NCI-H2081 treated with DMSO at 0.1 percent for 48 hours (cell line): ENCODE measurements around the gene NOL12.
"Not testable (repeated sequence)": the region's sequence is repeated elsewhere in the genome, so short reads cannot be mapped to it uniquely, and the experiment has no call there.

Source experiments
- DNase-seq: peaks from one replicate; lab custom pipeline; 2025; lab: John Stamatoyannopoulos, UW

The NOL12 gene

DNA sequence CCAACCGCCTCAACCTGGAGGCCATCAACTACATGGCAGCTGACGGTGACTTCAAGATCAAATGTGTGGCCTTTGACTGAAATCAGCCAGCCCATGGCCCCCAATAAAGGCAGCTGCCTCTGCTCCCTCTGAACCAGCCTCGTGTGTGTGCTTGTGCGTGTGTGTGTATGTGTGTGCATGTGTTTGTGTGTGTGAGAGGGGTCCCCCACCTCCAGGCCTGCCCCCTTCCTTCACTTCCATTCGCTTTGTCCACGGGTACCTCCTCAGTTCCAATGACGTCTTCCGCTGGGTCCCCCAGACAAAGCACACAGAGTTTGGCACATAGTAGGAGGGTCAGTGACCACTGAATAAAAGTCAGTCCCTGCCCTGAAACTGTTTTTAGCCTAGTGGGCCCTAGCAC, 6.5 kb upstream of the NOL12 start:
- DNase-seq, result no peak

- DNase-seq, result no peak
Observed at GRCh38 chr22:37680191-37680851, 5.8 kb upstream of the NOL12 start.

DNA sequence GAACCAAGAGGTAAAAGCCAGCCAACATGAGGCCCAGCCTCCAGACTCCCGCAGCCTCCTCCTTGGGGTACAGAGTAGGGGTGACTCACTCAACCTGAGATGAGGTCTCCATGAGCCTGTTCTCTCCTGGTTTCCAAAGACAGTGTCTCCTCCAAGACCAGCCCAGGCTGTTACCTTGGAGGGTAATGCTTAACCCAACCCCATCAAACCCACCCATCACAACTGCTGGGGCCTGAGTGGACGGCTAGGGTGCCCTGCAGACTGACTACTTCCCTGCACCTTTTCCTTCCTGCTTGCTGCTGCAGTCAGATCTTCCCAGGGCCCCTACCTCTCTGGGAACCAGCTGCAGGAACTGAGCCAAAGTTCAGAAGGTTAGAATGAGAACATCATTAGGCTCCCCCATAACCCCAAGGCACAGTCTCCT, 5.1 kb upstream of the NOL12 start:
- DNase-seq, result no peak

DNA sequence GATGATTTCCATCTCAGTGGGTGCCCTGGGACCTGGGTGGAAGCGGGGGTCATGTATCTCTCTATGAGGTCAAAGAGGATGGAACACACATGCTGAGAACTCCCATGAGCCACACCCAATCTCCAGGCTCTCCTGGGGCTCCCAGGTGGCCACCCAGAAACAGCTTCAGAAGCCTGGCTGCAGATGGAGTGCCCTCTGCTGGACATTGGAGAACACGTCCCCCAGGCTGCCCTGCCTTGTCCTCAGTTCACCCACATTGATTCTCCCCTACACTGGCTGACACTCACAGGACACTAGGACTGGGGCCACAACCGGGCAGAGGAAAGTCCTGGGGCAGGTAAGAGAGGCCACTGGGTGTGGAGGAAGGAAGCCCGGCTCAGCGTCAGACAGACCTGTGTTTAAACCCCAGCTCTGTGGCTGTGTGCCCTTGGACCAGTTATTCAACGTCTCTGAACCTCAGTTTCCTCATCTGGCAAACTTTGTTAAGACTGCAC, 4.5 kb upstream of the NOL12 start:
- no peak for DNase-seq

DNA sequence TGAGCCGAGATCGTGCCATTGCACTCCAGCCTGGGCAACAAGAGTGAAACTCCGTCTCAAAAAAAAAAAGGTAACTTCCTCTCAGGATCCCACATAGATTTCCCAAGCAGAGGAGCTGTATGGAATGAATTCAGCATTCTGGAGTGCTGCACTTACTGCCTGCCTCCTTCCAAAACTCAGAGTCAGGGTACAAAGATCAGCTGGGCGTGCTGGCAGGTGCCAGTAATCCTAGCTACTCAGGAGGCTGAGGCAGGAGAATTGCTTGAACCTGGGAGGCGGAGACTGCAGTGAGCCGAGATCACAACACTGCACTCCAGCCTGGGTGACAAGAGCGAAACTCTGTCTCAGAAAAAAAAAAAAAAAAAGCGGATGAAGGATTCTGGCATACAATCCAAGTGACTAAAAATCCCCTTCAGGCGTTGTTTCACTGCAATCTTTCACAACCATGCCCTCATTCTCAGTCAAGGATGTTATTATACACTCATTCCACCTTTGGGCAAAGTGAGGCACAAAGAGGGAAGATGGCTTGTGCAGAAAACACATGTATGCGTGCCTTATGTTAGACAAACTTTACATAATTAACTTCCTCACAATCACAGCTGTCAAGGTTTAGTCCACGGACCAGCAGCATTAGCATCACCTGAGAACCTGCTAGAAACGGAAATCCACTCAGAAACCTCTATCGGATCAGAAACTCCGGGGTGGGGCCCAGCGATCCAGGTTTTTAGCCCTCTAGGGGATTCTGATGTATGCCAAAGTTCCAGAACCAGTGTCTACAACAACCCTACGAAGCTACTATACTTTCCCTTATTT, 1.1 kb upstream of the NOL12 start:
- DNase-seq, result no peak

GRCh38 chr22:37690407-37690806, 4.3 kb downstream of the NOL12 start:
- DNase-seq, result no peak

DNA sequence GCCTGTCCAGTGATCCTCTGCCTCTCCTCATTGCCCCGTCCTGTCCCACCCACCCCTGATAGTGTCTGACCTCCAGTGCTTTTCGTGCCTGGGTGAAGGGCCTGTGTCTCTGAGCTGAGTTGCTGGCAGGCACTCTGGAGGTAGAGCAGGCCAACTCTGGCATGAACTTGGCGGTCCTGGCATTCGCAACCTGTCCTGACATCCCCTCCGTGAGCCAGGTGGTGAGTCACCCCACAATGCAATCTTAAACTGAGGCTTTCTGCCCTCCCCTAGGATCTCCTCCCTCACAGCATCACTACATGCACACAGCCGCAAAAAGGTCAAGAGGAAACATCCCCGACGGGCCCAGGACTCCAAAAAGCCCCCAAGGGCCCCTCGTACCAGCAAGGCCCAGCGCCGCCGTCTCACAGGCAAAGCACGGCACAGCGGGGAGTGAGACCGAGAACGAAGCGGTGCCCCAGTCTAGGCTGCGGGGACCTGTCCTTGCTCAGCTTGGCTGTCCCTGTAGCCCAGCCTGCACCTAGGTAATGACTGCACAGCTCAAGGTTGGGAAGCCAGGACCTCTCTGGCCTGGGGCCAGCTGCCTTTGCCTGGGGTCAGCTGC, 4.9 kb downstream of the NOL12 start:
- DNase-seq, result no peak

DNA sequence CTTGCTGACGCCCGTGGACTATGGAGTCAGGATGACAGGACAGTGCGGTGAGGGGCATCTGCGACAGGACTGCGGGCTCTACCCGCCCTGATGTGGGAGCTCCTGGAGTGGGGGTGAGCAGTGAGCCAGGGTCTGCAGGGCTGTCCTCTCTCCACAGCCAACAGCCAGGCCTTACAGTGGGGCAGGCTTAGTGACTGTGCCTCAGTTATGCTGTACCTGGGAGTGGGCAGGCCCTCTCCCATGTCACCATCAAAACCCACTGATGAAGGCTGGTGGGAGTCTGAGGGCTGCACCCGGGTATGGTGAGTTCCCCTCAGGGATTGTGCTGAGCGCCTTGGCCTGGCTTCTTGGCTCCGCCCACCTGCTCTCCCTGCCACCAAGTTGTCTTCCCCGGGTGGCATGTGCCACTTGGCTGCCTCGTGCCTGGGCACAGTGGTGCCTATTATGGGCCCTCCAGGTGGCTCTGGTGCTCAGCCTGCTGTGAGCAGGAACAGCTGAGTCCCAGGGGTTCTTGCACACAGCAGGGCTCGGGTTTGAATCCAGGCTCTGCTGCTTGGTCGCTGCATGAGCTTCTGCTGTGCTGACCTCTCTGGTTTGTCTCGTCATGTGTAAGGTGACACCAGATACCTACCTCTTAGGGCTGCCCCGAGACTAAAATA, 6.6 kb downstream of the NOL12 start:
- no peak for DNase-seq

DNA sequence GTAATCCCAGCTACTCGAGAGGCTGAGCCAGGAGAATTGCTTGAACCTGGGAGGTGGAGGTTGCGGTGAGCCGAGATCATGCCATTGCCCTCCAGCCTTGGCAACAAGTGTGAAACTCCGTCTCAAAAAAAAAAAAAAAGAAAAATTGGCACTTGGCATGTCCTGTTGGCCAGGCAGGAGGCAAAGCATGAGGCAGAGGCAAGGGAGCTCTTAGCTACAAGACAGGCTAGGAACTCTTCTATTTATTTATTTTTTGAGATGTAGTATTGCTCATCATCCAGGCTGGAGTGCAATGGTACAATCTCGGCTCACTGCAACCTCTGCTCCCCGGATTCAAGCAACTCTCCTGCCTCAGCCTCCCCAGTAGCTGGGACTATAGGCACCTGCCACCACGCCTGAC, 8.0 kb downstream of the NOL12 start:
- not testable (repeated sequence) for DNase-seq

GRCh38 chr22:37696260-37696656, 10.1 kb downstream of the NOL12 start:
- not testable (repeated sequence) for DNase-seq

DNA sequence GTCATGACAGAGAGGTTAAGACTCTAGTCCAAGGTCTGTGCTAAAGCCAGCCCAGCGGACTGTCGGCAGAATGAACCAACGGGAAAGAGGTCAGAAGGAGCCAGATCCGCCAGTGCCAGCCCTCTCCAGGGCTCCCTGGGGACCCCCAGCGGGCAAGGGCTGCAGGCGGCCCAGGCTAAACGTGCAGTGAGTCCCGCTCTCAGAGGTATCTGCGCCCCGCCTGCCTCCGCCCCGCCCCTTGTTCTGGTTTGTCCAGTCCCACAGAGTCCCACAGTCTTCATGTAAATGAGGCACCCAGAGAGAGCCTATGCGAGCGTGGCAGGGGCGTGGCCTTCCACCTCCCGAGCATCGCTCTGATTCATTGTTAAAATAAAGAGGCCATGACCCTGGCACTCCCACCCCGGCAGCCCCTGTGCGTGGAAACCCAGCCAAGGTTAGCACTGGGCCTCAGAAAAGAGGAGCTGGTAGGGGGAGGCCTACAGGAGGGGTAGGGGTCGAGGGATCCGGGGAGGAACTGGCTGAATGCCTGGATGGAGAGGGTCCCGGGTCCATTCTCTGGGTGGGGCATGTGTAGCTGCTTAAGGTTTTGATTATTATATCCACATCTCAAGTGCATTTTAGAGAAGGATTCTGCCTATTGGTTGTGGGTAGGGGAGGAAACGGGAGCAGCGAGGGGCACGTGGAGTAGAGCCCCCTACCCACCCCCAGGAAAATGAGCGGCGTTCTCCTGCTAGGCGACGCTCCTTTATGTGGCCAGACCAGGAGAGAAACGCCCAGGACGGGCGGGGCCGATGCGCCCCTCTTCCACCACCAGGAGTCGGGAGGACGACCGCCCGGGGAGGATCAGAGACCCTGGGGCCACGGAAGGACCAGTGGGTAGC, 10.8 kb downstream of the NOL12 start, which contains the start of gene TRIOBP:
Gene TRIOBP (plus strand): TSS at position 392 of the 881 bp plus-strand sequence. CDS start 4,318 bp downstream, outside the sequence.
- peak; percentile 46 for DNase-seq

GRCh38 chr22:37697538-37697835, 11.3 kb downstream of the NOL12 start:
- DNase-seq, result no peak

DNA sequence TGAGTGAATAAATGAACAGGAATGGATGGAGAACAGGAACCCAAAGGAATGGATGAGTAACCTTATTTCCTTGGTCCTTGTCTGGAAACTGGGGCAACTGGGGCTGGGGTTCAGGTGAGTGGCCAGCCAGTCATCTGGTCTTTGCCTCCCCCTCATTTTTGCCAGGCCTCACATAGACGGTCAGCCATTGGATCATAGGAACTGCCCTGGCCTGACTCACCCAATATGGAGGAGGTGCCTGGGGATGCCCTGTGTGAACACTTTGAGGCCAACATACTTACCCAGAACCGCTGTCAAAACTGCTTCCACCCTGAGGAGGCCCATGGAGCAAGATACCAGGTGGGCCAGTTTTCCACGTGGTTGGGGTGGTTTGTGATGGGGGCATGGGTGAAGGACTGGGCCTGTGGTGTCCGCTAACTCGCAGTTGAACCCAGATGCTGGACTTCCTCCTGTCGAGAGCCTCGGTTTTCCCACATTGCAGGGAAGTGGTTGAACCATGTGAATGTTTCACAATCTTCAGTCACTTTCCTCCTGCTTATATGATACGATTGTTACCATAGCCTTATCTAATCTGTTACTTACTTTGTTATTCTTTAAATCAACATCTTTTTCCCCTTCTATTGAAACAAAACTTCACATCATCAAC, 15.1 kb downstream of the NOL12 start:
- DNase-seq, result no peak

DNA sequence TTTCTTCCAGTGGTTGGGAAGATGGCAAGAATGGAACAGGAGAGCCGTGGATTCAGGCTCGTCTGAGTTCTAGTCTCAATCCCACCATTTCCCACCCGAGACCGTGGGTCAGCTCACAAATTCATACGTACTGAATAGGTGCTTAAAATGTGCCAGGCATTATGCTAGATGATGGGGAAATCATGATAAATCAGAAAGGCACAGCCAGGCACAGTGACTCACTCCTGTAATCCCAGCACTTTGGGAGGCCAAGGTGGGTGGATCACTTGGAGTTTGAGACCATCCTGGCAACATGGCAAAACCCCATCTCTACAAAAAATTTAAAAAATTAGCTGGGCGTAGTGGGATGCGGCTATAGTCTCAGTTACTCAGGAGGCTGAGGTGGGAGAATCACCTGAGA, 17.8 kb downstream of the NOL12 start:
- DNase-seq, result no peak

- no peak for DNase-seq
Observed at GRCh38 chr22:37704645-37705044, 18.5 kb downstream of the NOL12 start.

GRCh38 chr22:37705205-37705604, 19.1 kb downstream of the NOL12 start:
- DNase-seq, result no peak

DNA sequence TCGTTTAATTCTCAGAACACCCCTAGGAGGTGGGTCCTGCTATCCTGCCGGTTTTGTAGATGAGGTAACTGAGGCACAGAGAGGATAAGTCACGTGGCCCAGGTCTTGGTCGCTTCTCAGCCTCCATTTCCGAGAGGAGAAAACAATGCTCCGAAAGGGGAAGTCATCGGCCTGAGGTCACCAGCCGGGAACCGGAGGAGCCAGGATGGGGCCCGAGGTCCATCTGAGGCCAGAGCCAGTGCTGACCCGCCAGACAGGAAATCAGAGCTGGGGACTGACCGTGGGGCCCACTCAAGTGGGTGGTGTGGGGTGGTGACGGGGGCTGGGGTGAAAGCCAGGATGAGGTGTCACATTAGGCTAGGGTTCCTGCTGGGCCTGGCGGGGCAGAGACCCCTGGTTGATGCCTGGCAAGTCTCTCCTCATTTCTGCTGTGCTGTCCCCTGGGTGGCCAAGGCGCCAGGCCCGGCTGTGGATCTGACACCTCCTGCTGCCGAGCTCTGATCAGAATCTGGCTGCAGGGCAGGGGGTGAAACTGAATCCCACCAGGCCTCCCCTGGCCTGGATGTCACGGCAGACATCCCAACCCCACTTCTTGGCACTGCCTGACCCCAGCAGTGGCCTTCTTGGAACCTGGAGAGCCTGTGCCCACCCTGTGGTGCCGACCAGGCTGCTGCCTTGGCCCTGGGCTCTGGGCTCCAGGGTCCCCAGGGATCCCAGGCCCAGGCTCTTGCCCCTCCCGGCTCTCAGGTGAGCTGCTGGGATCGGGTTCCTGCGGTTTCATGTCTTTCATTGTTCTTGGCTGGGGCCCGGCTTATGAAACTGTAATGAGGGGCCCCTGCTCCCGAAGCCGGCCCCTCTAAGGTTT, 22.7 kb downstream of the NOL12 start:
- DNase-seq, result no peak

GRCh38 chr22:37709445-37709765, 23.3 kb downstream of the NOL12 start:
- DNase-seq, result no peak

DNA sequence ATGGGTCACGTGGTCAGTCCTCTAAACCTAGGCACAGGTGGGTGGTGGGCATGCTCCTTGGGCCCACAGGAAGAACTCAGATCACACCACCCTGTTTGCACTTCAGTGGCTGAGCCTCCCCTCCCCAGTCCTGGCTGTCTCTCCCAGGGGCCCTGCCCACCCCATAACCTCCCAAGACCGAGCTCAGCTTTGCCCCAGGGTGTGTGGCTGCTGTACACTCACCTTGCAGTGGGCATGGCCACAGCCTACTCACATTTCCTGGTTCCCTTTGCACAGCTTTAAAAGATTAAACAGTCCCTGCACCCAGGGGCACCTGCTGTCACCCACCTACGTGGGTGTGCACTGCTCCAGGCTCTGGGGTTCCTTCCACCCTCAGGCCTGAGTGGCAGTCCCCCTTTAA, 24.5 kb downstream of the NOL12 start:
- no peak for DNase-seq

GRCh38 chr22:37711490-37711889, 25.3 kb downstream of the NOL12 start:
- no peak for DNase-seq
